Fibroblast of the aortic adventitia (primary cell): Measurements from ENCODE around the gene GON4L. TPM values are rescaled to one million over a fixed set of nuclear protein-coding genes. Genes with fewer than 3 reads are reported as not detected.
"Not testable (repeated sequence)": the region's sequence is repeated elsewhere in the genome, so short reads cannot be mapped to it uniquely, and the experiment has no call there.

ENCODE experiments used
- DNase-seq: peaks from one replicate; pipeline ENCODE4 v3.0.0-alpha.2; 2010; ENCODE audit warnings: low read depth
- H3K4me3 ChIP-seq: 2 replicates; pipeline ENCODE4 v1.5.1; 2011; ENCODE audit warnings: low read depth, mild to moderate bottlenecking, control low read depth, low read length, moderate library complexity
- CTCF ChIP-seq: IDR thresholded peaks from 2 replicates; pipeline ENCODE4 v1.5.1; 2011; ENCODE audit warnings: mild to moderate bottlenecking, low read length, control low read depth, inconsistent platforms; ENCODE audit not compliant: insufficient read depth
- total RNA-seq: library from RNA; depleted of rRNA; stranded (reverse); fragments of >200 nt; gene quantifications from 2 replicates; pipeline ENCODE4 v1.2.3, GENCODE V29; 2012; ENCODE audit warnings: low replicate concordance

Gene GON4L
- total RNA-seq, 1 donor = 39.9 TPM

- H3K4me3 ChIP-seq = no peak overlapping the region
- DNase-seq = no peak
- no peak for TF ChIP-seq CTCF
Measured at GRCh38 chr1:155741908-155742307, 115.1 kb downstream of the GON4L start.

- no peak for TF ChIP-seq CTCF
- no peak for DNase-seq
- no peak overlapping the region for H3K4me3 ChIP-seq
Measured at GRCh38 chr1:155740995-155741394, 116.0 kb downstream of the GON4L start.

GRCh38 chr1:155729031-155729898 lies 127.7 kb downstream of the GON4L start:
- DNase-seq = peak; percentile 75
- peak; percentile 80 for TF ChIP-seq CTCF

GRCh38 chr1:155725142-155725541 lies 131.9 kb downstream of the GON4L start:
- TF ChIP-seq CTCF = no peak
- no peak overlapping the region for H3K4me3 ChIP-seq
- DNase-seq = no peak

More at GRCh38 chr1:155729031-155729898, 127.7 kb downstream of the GON4L start:
- no peak overlapping the region for H3K4me3 ChIP-seq

- no peak for DNase-seq
- TF ChIP-seq CTCF = no peak
- no peak overlapping the region for H3K4me3 ChIP-seq
Measured at GRCh38 chr1:155719703-155720102, 137.3 kb downstream of the GON4L start.

GRCh38 chr1:155718524-155719115 lies 138.4 kb downstream of the GON4L start:
- not testable (repeated sequence) for H3K4me3 ChIP-seq, DNase-seq

DNA sequence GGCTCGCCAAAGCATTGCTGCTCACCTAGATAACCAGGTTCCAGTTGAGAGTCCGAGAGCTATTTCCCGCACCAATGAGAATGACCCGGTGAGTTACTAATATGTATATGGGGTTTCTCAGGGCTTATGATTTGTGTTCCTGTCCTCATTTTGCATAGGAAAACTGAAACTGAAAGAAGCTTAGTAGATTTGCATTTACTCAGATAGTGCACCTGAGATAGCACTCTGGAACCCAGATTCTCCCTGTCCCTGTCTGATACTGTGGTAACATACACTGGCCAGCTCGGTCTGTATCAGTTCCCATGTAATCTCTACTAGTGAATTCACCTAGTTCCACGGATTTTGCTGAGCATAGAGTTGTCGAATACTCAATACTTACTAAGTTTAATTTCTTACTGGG lies 140.0 kb downstream of the GON4L start:
- no peak for DNase-seq
- H3K4me3 ChIP-seq = no peak overlapping the region
- TF ChIP-seq CTCF = no peak
